Osteoblast (primary cell): ENCODE results near the gene PID1. TPM values are rescaled to one million over a fixed set of nuclear protein-coding genes. Genes with fewer than 3 reads are reported as not detected.

Experiments
- DNase-seq: peaks from one replicate; pipeline ENCODE4 v3.0.0; 2011; ENCODE audit warnings: low spot score, mixed read lengths; ENCODE audit not compliant: insufficient read length; ENCODE audit errors: missing footprints
- H2AFZ ChIP-seq: 2 replicates; pipeline ENCODE4 v1.6.0; 2011; ENCODE audit warnings: mild to moderate bottlenecking, low read length
- H3K27ac ChIP-seq: 2 replicates; pipeline ENCODE4 v1.5.1; 2011; ENCODE audit warnings: mild to moderate bottlenecking, low read depth, low read length, moderate library complexity
- H3K27me3 ChIP-seq: 2 replicates; pipeline ENCODE4 v1.6.0; 2012; ENCODE audit warnings: mild to moderate bottlenecking, control low read depth, inconsistent platforms, low read length, moderate library complexity; ENCODE audit not compliant: insufficient read depth
- H3K36me3 ChIP-seq: 2 replicates; pipeline ENCODE4 v1.5.1; 2011; ENCODE audit warnings: mild to moderate bottlenecking, low read length, control low read depth, moderate library complexity; ENCODE audit not compliant: insufficient read depth
- H3K4me1 ChIP-seq: 2 replicates; pipeline ENCODE4 v1.5.1; 2011; ENCODE audit warnings: mild to moderate bottlenecking, low read length, control low read depth, moderate library complexity; ENCODE audit not compliant: insufficient read depth
- H3K4me2 ChIP-seq: 2 replicates; pipeline ENCODE4 v1.6.0; 2011; ENCODE audit warnings: mild to moderate bottlenecking, low read length; ENCODE audit not compliant: insufficient read depth
- H3K4me3 ChIP-seq: fragments of 200-600 bp; sonication (generic); 3 replicates; pipeline ENCODE4 v1.5.1; 2012; ENCODE audit warnings: mild to moderate bottlenecking, low read length, inconsistent platforms; ENCODE audit not compliant: insufficient read depth
- H3K79me2 ChIP-seq: 2 replicates; pipeline ENCODE4 v1.6.0; 2012; ENCODE audit warnings: mild to moderate bottlenecking, low read length, control low read depth, inconsistent platforms; ENCODE audit not compliant: insufficient read depth
- H3K9me3 ChIP-seq: 2 replicates; pipeline ENCODE4 v1.5.1; 2011; ENCODE audit warnings: low read depth, low read length, control low read depth
- H4K20me1 ChIP-seq: 2 replicates; pipeline ENCODE4 v1.6.0; 2012; ENCODE audit warnings: mild to moderate bottlenecking, low read length, control low read depth; ENCODE audit not compliant: insufficient read depth
- CTCF ChIP-seq: IDR thresholded peaks from 2 replicates; pipeline ENCODE4 v1.5.1; 2011; ENCODE audit warnings: mild to moderate bottlenecking, low read depth, low read length, moderate library complexity; ENCODE audit errors: extremely low read depth
- total RNA-seq: library from RNA; depleted of rRNA; stranded (reverse); fragments of >200 nt; gene quantifications from 2 replicates; pipeline ENCODE4 v1.2.3, GENCODE V29; 2012

PID1 gene
- total RNA-seq, 1 donor, result 9.8 TPM

GRCh38 chr2:229226382-229226781, 44.7 kb downstream of the PID1 start:
- DNase-seq, result no peak
- no peak overlapping the region for H3K4me3 ChIP-seq
- no peaks in the 10 kb centered on the region for H3K4me1 ChIP-seq
- H3K79me2 ChIP-seq, result no peaks in the 10 kb centered on the region
- H3K36me3 ChIP-seq, result no peaks in the 10 kb centered on the region
- H3K9me3 ChIP-seq, result no peaks in the 10 kb centered on the region
- no peak overlapping the region for H2AFZ ChIP-seq
- H3K27ac ChIP-seq, result no peak overlapping the region
- no peaks in the 10 kb centered on the region for H4K20me1 ChIP-seq
- no peaks in the 10 kb centered on the region for H3K27me3 ChIP-seq
- H3K4me2 ChIP-seq, result no peak overlapping the region
- no peak for TF ChIP-seq CTCF

GRCh38 chr2:229223107-229223506, 48.0 kb downstream of the PID1 start:
- Histone ChIP-seq H3K4me1 (no peaks in the 10 kb centered on the region), H3K4me2 (no peak overlapping the region), H3K4me3 (no peak overlapping the region), H4K20me1 (no peaks in the 10 kb centered on the region), H3K36me3 (no peaks in the 10 kb centered on the region), H3K79me2 (no peaks in the 10 kb centered on the region), H3K27ac (no peak overlapping the region), H3K27me3 (no peaks in the 10 kb centered on the region), H2AFZ (no peak overlapping the region), H3K9me3 (no peaks in the 10 kb centered on the region)
- no peak for TF ChIP-seq CTCF
- DNase-seq, result no peak

GRCh38 chr2:229221641-229222040, 49.4 kb downstream of the PID1 start:
- no peaks in the 10 kb centered on the region for H3K36me3 ChIP-seq

GRCh38 chr2:229220254-229220653, 50.8 kb downstream of the PID1 start:
- H3K27me3 ChIP-seq, result no peaks in the 10 kb centered on the region
- no peaks in the 10 kb centered on the region for H3K79me2 ChIP-seq
- no peak overlapping the region for H2AFZ ChIP-seq
- TF ChIP-seq CTCF, result no peak
- H3K27ac ChIP-seq, result no peak overlapping the region
- no peak overlapping the region for H3K4me3 ChIP-seq
- DNase-seq, result no peak
- no peaks in the 10 kb centered on the region for H3K4me1 ChIP-seq
- H4K20me1 ChIP-seq, result no peaks in the 10 kb centered on the region
- H3K36me3 ChIP-seq, result no peaks in the 10 kb centered on the region
- H3K4me2 ChIP-seq, result no peak overlapping the region
- H3K9me3 ChIP-seq, result no peaks in the 10 kb centered on the region

More at GRCh38 chr2:229221641-229222040, 49.4 kb downstream of the PID1 start:
- Histone ChIP-seq H3K79me2 (no peaks in the 10 kb centered on the region), H3K27ac (no peak overlapping the region), H3K27me3 (no peaks in the 10 kb centered on the region), H3K9me3 (no peaks in the 10 kb centered on the region), H3K4me2 (no peak overlapping the region), H3K4me1 (no peaks in the 10 kb centered on the region), H3K4me3 (no peak overlapping the region), H2AFZ (no peak overlapping the region), H4K20me1 (no peaks in the 10 kb centered on the region)
- TF ChIP-seq CTCF, result no peak
- no peak for DNase-seq
